Activated B cell treated with CpG ODN at 0.5 μM for 24 hours (primary cell): ENCODE results near the gene FNIP2. TPM values are rescaled to one million over a fixed set of nuclear protein-coding genes. Genes with fewer than 3 reads are reported as not detected.

Experiments used
- ATAC-seq: fragments of 200-7000 bp; cut with Tn5 transposase; one replicate; pipeline ENCODE4 v1.10.0; 2021; ENCODE audit warnings: low read depth, mild to moderate bottlenecking, moderate library complexity
- CTCF ChIA-PET: fragments of 350-600 bp; sonication (Branson Sonifier 250); formaldehyde crosslinking; loops from one replicate; lab custom pipeline; 2021; ENCODE audit warnings: antibody characterized with exemption; lab: Charles Lee
- POLR2A ChIA-PET: fragments of 350-600 bp; sonication (Branson Sonifier 250); formaldehyde crosslinking; loops from one replicate; lab custom pipeline; 2021; ENCODE audit warnings: antibody characterized with exemption; lab: Charles Lee
- DNase-seq: peaks from one replicate; pipeline ENCODE4 v3.0.0; 2022
- H3K27ac Mint-ChIP-seq: one replicate; pipeline ENCODE4 v1.8.0; 2020; ENCODE audit warnings: mixed read lengths
- H3K27me3 Mint-ChIP-seq: one replicate; pipeline ENCODE4 v1.8.0; 2021; ENCODE audit warnings: mixed read lengths
- H3K36me3 Mint-ChIP-seq: one replicate; pipeline ENCODE4 v1.8.0; 2021; ENCODE audit warnings: low read depth, mixed read lengths
- H3K4me1 Mint-ChIP-seq: one replicate; pipeline ENCODE4 v1.8.0; 2021; ENCODE audit warnings: mixed read lengths
- H3K4me3 Mint-ChIP-seq: one replicate; pipeline ENCODE4 v1.8.0; 2020; ENCODE audit warnings: mild to moderate bottlenecking, mixed read lengths
- H3K9me3 Mint-ChIP-seq: one replicate; pipeline ENCODE4 v1.8.0; 2020; ENCODE audit warnings: mixed read lengths
- intact Hi-C: fragments of 100-400 bp; cut with micrococcal nuclease; formaldehyde crosslinking; loops from one replicate; pipeline ENCODE4 v1.15.1; 2024
- total RNA-seq: library from RNA; stranded (reverse); gene quantifications from 2 replicates; pipeline ENCODE4 v1.2.3, GENCODE V29; 2022
- TF ChIP-seq, protein P1 (sequence below): fragments of 200-600 bp; IDR thresholded peaks from one replicate; pipeline ENCODE4 v1.8.0; 2022; ENCODE audit warnings: antibody characterized with exemption, mild to moderate bottlenecking

Gene FNIP2
- total RNA-seq, 1 donor from 2014 or later, result not detected

DNA sequence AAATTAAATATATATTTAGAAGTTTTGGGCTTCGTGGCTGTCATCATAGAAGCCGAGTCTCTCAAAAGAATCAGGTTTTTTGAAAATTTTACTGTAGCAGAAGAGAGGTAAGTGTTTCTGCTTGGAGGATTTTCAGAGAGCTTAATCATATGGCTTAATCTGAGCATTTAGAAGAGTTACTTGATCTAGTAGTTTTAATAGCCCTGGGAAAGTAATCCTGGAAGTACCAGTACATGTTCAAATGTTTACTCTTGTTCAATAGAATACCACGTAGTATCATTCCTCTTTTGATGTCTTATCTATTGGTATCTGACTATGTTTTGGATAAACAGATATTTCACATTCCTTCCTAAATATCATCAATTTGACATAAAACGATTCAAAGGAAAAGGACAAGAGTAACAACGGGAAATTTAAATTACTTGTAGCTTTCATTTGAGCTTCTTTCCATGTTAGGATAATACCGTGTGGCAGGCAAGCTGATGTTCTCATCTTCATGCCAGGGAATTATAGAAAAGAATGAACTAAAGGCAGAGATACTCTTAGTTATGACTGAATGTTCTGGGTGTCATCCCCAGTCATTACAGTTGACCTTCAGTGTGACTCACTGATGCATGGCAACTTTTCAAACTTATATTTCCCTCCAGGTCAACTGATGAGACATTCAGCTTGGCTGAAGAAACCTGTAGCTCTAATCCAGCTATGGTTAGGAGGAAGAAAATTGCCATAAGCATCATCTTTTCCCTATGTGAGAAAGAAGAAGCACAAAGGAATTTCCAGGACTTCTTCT, 89.8 kb downstream of the FNIP2 start:
- Mint-ChIP-seq H3K4me3 (no peak overlapping the region), H3K9me3 (no peaks in the 10 kb centered on the region), H3K4me1 (peaks cover 3% of the 10 kb centered on the region), H3K27ac (no peak overlapping the region), H3K27me3 (peaks cover 18% of the 10 kb centered on the region), H3K36me3 (no peaks in the 10 kb centered on the region)
- intact Hi-C loops, result loop anchor here (5.0 kb wide), 1 partner anchor 194 kb away; no protein-coding TSS in a partner anchor
- ChIA-PET CTCF (interaction anchor here (0.7 to 4.7 kb wide), 5 partner anchors 13 to 343 kb away, joined by 3 to 67 read pairs (median 5); no protein-coding TSS in a partner anchor), POLR2A (no interaction called here)
- DNase-seq (no peak), ATAC-seq (no peak)
- TF ChIP-seq, protein P1, sequence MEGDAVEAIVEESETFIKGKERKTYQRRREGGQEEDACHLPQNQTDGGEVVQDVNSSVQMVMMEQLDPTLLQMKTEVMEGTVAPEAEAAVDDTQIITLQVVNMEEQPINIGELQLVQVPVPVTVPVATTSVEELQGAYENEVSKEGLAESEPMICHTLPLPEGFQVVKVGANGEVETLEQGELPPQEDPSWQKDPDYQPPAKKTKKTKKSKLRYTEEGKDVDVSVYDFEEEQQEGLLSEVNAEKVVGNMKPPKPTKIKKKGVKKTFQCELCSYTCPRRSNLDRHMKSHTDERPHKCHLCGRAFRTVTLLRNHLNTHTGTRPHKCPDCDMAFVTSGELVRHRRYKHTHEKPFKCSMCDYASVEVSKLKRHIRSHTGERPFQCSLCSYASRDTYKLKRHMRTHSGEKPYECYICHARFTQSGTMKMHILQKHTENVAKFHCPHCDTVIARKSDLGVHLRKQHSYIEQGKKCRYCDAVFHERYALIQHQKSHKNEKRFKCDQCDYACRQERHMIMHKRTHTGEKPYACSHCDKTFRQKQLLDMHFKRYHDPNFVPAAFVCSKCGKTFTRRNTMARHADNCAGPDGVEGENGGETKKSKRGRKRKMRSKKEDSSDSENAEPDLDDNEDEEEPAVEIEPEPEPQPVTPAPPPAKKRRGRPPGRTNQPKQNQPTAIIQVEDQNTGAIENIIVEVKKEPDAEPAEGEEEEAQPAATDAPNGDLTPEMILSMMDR, result no peak

DNA sequence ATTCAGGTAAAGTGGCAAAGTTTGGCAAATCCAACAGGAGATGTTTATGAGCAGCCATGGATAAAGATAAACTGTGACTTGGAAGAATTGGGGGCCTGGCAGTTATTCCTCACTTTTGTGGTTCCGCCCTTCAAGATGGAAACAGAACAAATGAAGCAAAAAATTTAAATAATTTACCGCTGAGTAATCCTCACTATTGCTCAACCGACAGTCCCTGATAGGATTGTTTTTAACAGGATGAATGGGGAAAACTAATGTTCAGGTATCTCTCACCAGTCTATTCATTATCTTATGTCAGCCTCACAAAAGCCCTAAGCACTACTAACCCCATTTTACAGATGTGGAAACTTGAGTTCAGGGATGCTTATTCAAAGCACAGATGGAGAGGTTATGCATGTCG, 90.8 kb downstream of the FNIP2 start:
- no peaks in the 10 kb centered on the region for H3K9me3 Mint-ChIP-seq
- no peak overlapping the region for H3K27ac Mint-ChIP-seq
- intact Hi-C loops, result loop anchor here (5.0 kb wide), 1 partner anchor 193 kb away; no protein-coding TSS in a partner anchor
- H3K27me3 Mint-ChIP-seq, result peaks cover 21% of the 10 kb centered on the region
- H3K36me3 Mint-ChIP-seq, result no peaks in the 10 kb centered on the region
- H3K4me1 Mint-ChIP-seq, result peaks cover 3% of the 10 kb centered on the region
- H3K4me3 Mint-ChIP-seq, result no peak overlapping the region
- POLR2A ChIA-PET, result no interaction called here
- TF ChIP-seq, protein P1, result no peak
- DNase-seq (no peak), ATAC-seq (no peak)
- CTCF ChIA-PET, result interaction anchor here (4.7 kb wide), 1 partner anchor 342 kb away, joined by 67 read pairs; no protein-coding TSS in a partner anchor

DNA sequence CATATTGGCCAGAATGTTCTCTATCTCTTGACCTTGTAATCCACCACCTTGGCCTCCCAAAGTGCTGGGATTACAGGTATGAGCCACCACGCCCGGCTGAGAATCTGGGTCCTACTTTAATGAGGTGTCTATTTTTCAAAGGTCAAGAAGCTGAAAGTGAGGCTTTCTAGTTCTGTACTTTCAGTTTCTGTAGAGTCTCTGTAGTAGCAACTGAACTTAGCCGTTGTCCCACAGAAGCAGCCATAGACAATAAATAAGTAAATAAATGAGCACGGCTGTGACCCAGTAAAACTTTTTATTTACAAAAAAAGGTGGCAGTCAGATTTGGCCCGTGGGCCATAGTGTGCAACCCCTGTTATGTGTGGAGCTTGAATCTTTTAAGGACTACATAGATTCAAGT, 92.0 kb downstream of the FNIP2 start:
- peaks cover 3% of the 10 kb centered on the region for H3K4me1 Mint-ChIP-seq
- H3K4me3 Mint-ChIP-seq, result no peak overlapping the region
- H3K36me3 Mint-ChIP-seq, result no peaks in the 10 kb centered on the region
- TF ChIP-seq, protein P1, result no peak
- ChIA-PET CTCF (interaction anchor here (0.5 to 1.0 kb wide), 3 partner anchors 311 to 348 kb away, joined by 3 to 4 read pairs (median 3); no protein-coding TSS in a partner anchor), POLR2A (no interaction called here)
- no peaks in the 10 kb centered on the region for H3K9me3 Mint-ChIP-seq
- DNase-seq (no peak), ATAC-seq (no peak)
- no peak overlapping the region for H3K27ac Mint-ChIP-seq
- H3K27me3 Mint-ChIP-seq, result peaks cover 20% of the 10 kb centered on the region
- intact Hi-C loops, result no loop called here

DNA sequence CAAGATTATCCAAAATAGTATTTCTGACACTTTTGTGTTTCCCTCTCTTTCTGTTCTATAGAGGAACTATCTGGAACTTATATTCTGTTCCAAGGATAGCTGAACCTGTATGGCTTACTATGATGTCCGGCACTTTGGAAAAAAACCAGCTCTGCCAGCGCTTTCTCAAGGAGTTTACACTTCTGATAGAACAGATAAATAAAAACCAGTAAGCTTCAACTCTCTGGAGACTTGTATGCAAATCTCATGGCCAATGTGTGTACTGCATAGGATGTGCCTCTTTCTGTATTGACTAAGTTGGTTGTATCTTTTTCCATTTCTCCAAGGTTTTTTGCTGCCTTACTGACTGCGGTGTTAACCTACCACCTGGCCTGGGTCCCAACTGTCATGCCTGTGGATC, 92.5 kb downstream of the FNIP2 start:
- Mint-ChIP-seq H3K9me3 (no peaks in the 10 kb centered on the region), H3K4me3 (no peak overlapping the region), H3K27ac (no peak overlapping the region), H3K36me3 (no peaks in the 10 kb centered on the region), H3K27me3 (peaks cover 20% of the 10 kb centered on the region), H3K4me1 (peaks cover 3% of the 10 kb centered on the region)
- DNase-seq, result no peak
- TF ChIP-seq, protein P1, result no peak
- ChIA-PET CTCF (interaction anchor here (0.5 to 1.0 kb wide), 3 partner anchors 311 to 347 kb away, joined by 3 to 4 read pairs (median 3); no protein-coding TSS in a partner anchor), POLR2A (interaction anchor here (0.6 kb wide), 1 partner anchor 125 kb away, joined by 8 read pairs; no protein-coding TSS in a partner anchor)
- no peak for ATAC-seq
- intact Hi-C loops, result no loop called here

DNA sequence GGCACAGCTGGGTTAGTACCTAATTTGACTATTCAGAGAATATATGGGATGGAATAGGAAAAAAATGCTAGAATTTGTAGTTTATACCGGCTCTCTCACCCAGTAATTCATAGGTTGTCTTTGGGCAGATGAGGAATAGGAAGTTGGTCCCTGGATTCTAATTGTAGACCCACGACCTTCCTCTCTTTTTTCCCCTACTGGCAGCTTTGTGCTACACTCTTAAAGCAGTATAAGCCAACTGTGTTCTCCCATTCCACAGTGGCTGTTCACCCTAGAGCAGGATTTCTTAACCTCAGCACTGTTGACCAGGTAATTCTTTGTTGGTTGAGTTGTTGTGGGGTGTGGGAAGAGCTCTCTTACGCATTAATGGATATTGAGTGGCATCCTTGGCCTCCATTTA, 92.9 kb downstream of the FNIP2 start:
- Mint-ChIP-seq H3K27me3 (peaks cover 20% of the 10 kb centered on the region), H3K4me3 (no peak overlapping the region), H3K9me3 (no peaks in the 10 kb centered on the region), H3K36me3 (no peaks in the 10 kb centered on the region), H3K4me1 (peaks cover 3% of the 10 kb centered on the region), H3K27ac (no peak overlapping the region)
- TF ChIP-seq, protein P1, result no peak
- ChIA-PET POLR2A (interaction anchor here (0.6 kb wide), 1 partner anchor 126 kb away, joined by 8 read pairs; no protein-coding TSS in a partner anchor), CTCF (interaction anchor here (1.7 kb wide), 1 partner anchor 341 kb away, joined by 4 read pairs; no protein-coding TSS in a partner anchor)
- ATAC-seq, result no peak
- no peak for DNase-seq
- intact Hi-C loops, result no loop called here
